H1 (cell line): Measurements from ENCODE around the gene FBXL5. TPM values are rescaled to one million over a fixed set of nuclear protein-coding genes. Genes with fewer than 3 reads are reported as not detected.

ENCODE experiments used
- CTCF ChIA-PET: fragments of 300-600 bp; sonication (Branson Sonifier 250); formaldehyde crosslinking; loops from one replicate; lab custom pipeline; 2021; ENCODE audit not compliant: partially characterized antibody; lab: Charles Lee
- POLR2A ChIA-PET: fragments of 300-600 bp; sonication (Branson Sonifier 250); formaldehyde crosslinking; loops from one replicate; lab custom pipeline; 2021; ENCODE audit warnings: inconsistent platforms; ENCODE audit not compliant: partially characterized antibody; lab: Charles Lee
- DNase-seq, 2 experiments: peaks; one replicate each; pipeline versions ENCODE4 v3.0.0 to v3.0.0-alpha.2; 2010 to 2022; ENCODE audit warnings: low spot score in 2 of 2, low read depth in 1 of 2, mixed read lengths in 1 of 2
- FAIRE-seq: peaks from 2 replicates; lab custom pipeline; 2011; peaks lifted over from hg19 to GRCh38; lab: Jason Lieb, UNC
- H2AFZ ChIP-seq: 2 replicates; pipeline ENCODE4 v1.8.1; 2012; ENCODE audit warnings: low read length, inconsistent platforms
- H2AK5ac ChIP-seq: 2 replicates; pipeline ENCODE4 v1.6.1; 2013; ENCODE audit warnings: low read depth, low read length
- H2BK120ac ChIP-seq: replicated peaks from 2 replicates; pipeline ENCODE3; 2013; ENCODE audit warnings: low read depth, low read length, inconsistent platforms
- H2BK12ac ChIP-seq: 2 replicates; pipeline ENCODE4 v1.6.1; 2013; ENCODE audit warnings: low read depth, low read length
- H2BK15ac ChIP-seq: 2 replicates; pipeline ENCODE4 v1.6.1; 2013; ENCODE audit warnings: low read length
- H2BK20ac ChIP-seq: 2 replicates; pipeline ENCODE4 v1.6.1; 2013; ENCODE audit warnings: low read length
- H2BK5ac ChIP-seq: 2 replicates; pipeline ENCODE4 v1.6.1; 2013; ENCODE audit warnings: low read depth, low read length
- H3K14ac ChIP-seq: 2 replicates; pipeline ENCODE4 v1.6.1; 2013; ENCODE audit warnings: inconsistent platforms; ENCODE audit not compliant: insufficient read length
- H3K18ac ChIP-seq: 2 replicates; pipeline ENCODE4 v1.6.1; 2013; ENCODE audit warnings: low read length; ENCODE audit errors: extremely low read depth
- H3K23ac ChIP-seq: 2 replicates; pipeline ENCODE4 v1.6.1; 2013; ENCODE audit warnings: inconsistent platforms; ENCODE audit not compliant: insufficient read length
- H3K23me2 ChIP-seq: 2 replicates; pipeline ENCODE4 v1.6.1; 2013; ENCODE audit warnings: low read depth, low read length
- H3K27ac ChIP-seq: 2 replicates; pipeline ENCODE4 v1.6.1; 2011; ENCODE audit warnings: low read depth, low read length, inconsistent platforms
- H3K27me3 ChIP-seq, 4 experiments: replicated peaks in 1 of 4; 1 replicate in 1 of 4; 2 replicates in 3 of 4; pipeline versions ENCODE4 v1.6.1 to v1.8.1; 2011 to 2013; ENCODE audit warnings: low read length in 3 of 4, mild to moderate bottlenecking in 3 of 4, inconsistent platforms in 2 of 4, mixed read lengths in 2 of 4, moderate library complexity in 1 of 4; ENCODE audit not compliant: control insufficient read depth in 3 of 4, insufficient read depth in 3 of 4; ENCODE audit errors: extremely low read depth in 1 of 4
- H3K36me3 ChIP-seq, 4 experiments: 2 replicates each; pipeline versions ENCODE4 v1.6.1 to v1.8.1; 2011 to 2013; ENCODE audit warnings: mild to moderate bottlenecking in 4 of 4, low read length in 3 of 4, moderate library complexity in 2 of 4, control low read depth in 1 of 4, inconsistent platforms in 1 of 4; ENCODE audit not compliant: insufficient read depth in 4 of 4, control insufficient read depth in 2 of 4
- H3K4ac ChIP-seq: replicated peaks from 2 replicates; pipeline ENCODE3; 2013; ENCODE audit warnings: low read length, low read depth, mixed read lengths, inconsistent platforms; ENCODE audit not compliant: insufficient read length
- H3K4me1 ChIP-seq, 4 experiments: replicated peaks in 1 of 4; 1 replicate in 1 of 4; 2 replicates in 3 of 4; pipeline versions ENCODE4 v1.6.1 to v1.8.1; 2011 to 2013; ENCODE audit warnings: low read length in 3 of 4, inconsistent platforms in 2 of 4, mixed read lengths in 1 of 4; ENCODE audit not compliant: insufficient read depth in 4 of 4, control insufficient read depth in 3 of 4
- H3K4me2 ChIP-seq, 2 experiments: 2 replicates each; pipeline versions ENCODE4 v1.6.1 to v1.8.1; 2011 to 2013; ENCODE audit warnings: low read depth in 2 of 2, low read length in 2 of 2, control low read depth in 1 of 2, inconsistent platforms in 1 of 2, mild to moderate bottlenecking in 1 of 2; ENCODE audit not compliant: insufficient read depth in 1 of 2
- H3K4me3 ChIP-seq, 4 experiments: fragments of 200-600, 300-600 bp in 1 of 4; sonication (generic), shearing (Covaris generic), sonication (Bioruptor Twin) in 1 of 4; 2 replicates each; pipeline versions ENCODE4 v1.5.1 to v1.8.1; 2011 to 2016; ENCODE audit warnings: low read length in 4 of 4, low read depth in 3 of 4, control low read depth in 2 of 4, inconsistent platforms in 2 of 4, mild to moderate bottlenecking in 2 of 4, mixed read lengths in 1 of 4, moderate library complexity in 1 of 4; ENCODE audit not compliant: insufficient read depth in 2 of 4; ENCODE audit errors: extremely low read depth in 1 of 4
- H3K56ac ChIP-seq: replicated peaks from 2 replicates; pipeline ENCODE3; 2013; ENCODE audit warnings: low read depth, mild to moderate bottlenecking, mixed read lengths, low read length, inconsistent platforms; ENCODE audit not compliant: insufficient read length
- H3K79me1 ChIP-seq: 2 replicates; pipeline ENCODE4 v1.6.1; 2013; ENCODE audit warnings: low read depth, low read length, control low read depth
- H3K79me2 ChIP-seq, 2 experiments: 2 replicates each; pipeline versions ENCODE4 v1.6.1 to v1.8.1; 2012 to 2013; ENCODE audit warnings: low read length in 2 of 2, mild to moderate bottlenecking in 2 of 2, inconsistent platforms in 1 of 2; ENCODE audit not compliant: insufficient read depth in 2 of 2, control insufficient read depth in 1 of 2
- H3K9ac ChIP-seq, 4 experiments: replicated peaks in 1 of 4; 1 replicate in 1 of 4; 2 replicates in 3 of 4; pipeline versions ENCODE4 v1.6.1 to v1.8.1; 2011 to 2013; ENCODE audit warnings: low read depth in 3 of 4, low read length in 3 of 4, control low read depth in 2 of 4, mild to moderate bottlenecking in 2 of 4, moderate library complexity in 2 of 4, inconsistent platforms in 1 of 4; ENCODE audit errors: extremely low read depth in 1 of 4
- H3K9me3 ChIP-seq, 2 experiments: 2 replicates each; pipeline versions ENCODE4 v1.6.1 to v1.8.1; 2012 to 2013; ENCODE audit warnings: mild to moderate bottlenecking in 2 of 2, moderate library complexity in 2 of 2, control low read depth in 1 of 2, inconsistent platforms in 1 of 2, low read depth in 1 of 2, low read length in 1 of 2, mixed read lengths in 1 of 2; ENCODE audit not compliant: insufficient read depth in 2 of 2
- H4K20me1 ChIP-seq, 2 experiments: replicated peaks in 1 of 2; 2 replicates each; pipeline versions ENCODE3 to v1.8.1; 2011 to 2013; ENCODE audit warnings: inconsistent platforms in 2 of 2, low read length in 2 of 2, mild to moderate bottlenecking in 1 of 2; ENCODE audit not compliant: insufficient read depth in 2 of 2, control insufficient read depth in 1 of 2
- H4K5ac ChIP-seq: 2 replicates; pipeline ENCODE4 v1.6.1; 2013; ENCODE audit warnings: low read length, low read depth, mixed read lengths, inconsistent platforms; ENCODE audit not compliant: insufficient read length
- H4K8ac ChIP-seq: 2 replicates; pipeline ENCODE4 v1.8.0; 2013; ENCODE audit warnings: mild to moderate bottlenecking, moderate library complexity, low read length, inconsistent platforms; ENCODE audit not compliant: insufficient read depth; ENCODE audit errors: extremely low read depth
- H4K91ac ChIP-seq: replicated peaks from 2 replicates; pipeline ENCODE3; 2013; ENCODE audit warnings: low read length, mixed read lengths, inconsistent platforms; ENCODE audit not compliant: insufficient read length
- CBX5 ChIP-seq: fragments of 300-800, 300-1000 bp; sonication (generic); IDR thresholded peaks from 2 replicates; pipeline ENCODE4 v1.7.1; 2016; ENCODE audit warnings: antibody characterized with exemption, low read length, low read depth
- EGR1 ChIP-seq: IDR thresholded peaks from 2 replicates; pipeline ENCODE4 v1.6.1; 2011; ENCODE audit warnings: low read depth, low read length, borderline replicate concordance
- GTF2F1 ChIP-seq: IDR thresholded peaks from 2 replicates; pipeline ENCODE4 v1.6.1; 2012; ENCODE audit warnings: low read depth, low read length, improper control_type of control experiment, borderline replicate concordance
- HDAC2 ChIP-seq, 2 experiments: fragments of 300-600 bp in 1 of 2; sonication (generic) in 1 of 2; IDR thresholded peaks; 2 replicates each; pipeline ENCODE4 v1.6.1; 2011 to 2012; ENCODE audit warnings: low read depth in 2 of 2, low read length in 2 of 2, mild to moderate bottlenecking in 2 of 2, moderate library complexity in 2 of 2, borderline replicate concordance in 1 of 2, inconsistent platforms in 1 of 2
- HDAC6 ChIP-seq: IDR thresholded peaks from one replicate; pipeline ENCODE4 v1.7.1; 2012; ENCODE audit warnings: low read depth, mild to moderate bottlenecking, inconsistent platforms, low read length, moderate library complexity
- KDM5A ChIP-seq: fragments of 200-600 bp; IDR thresholded peaks from 2 replicates; pipeline ENCODE4 v1.7.1; 2012; ENCODE audit warnings: mild to moderate bottlenecking, low read length, inconsistent platforms, mixed read lengths
- NRF1 ChIP-seq: IDR thresholded peaks from 2 replicates; pipeline ENCODE4 v1.6.1; 2011; ENCODE audit warnings: mild to moderate bottlenecking, low read depth, low read length, improper control_type of control experiment
- SIX5 ChIP-seq: IDR thresholded peaks from 2 replicates; pipeline ENCODE4 v1.6.1; 2011; ENCODE audit warnings: mild to moderate bottlenecking, low read depth, low read length
- SP1 ChIP-seq: IDR thresholded peaks from 2 replicates; pipeline ENCODE4 v1.6.1; 2011; ENCODE audit warnings: low read depth, low read length
- SRF ChIP-seq: IDR thresholded peaks from 2 replicates; pipeline ENCODE4 v1.6.1; 2011; ENCODE audit warnings: mild to moderate bottlenecking, low read depth, low read length, moderate library complexity
- TBP ChIP-seq: IDR thresholded peaks from 2 replicates; pipeline ENCODE4 v1.6.1; 2011; ENCODE audit warnings: low read depth, low read length, improper control_type of control experiment
- YY1 ChIP-seq: IDR thresholded peaks from 2 replicates; pipeline ENCODE4 v1.6.1; 2011; ENCODE audit warnings: low read depth, mild to moderate bottlenecking, low read length
- polyA plus RNA-seq, 7 experiments: library from polyadenylated mRNA; depleted of rRNA in 3 of 7; stranded (reverse) in 5 of 7; unstranded in 2 of 7; fragments of >200 nt in 5 of 7; fragments of 200-250 nt in 2 of 7; gene quantifications; 1 replicate in 5 of 7; 2 replicates in 1 of 7; 4 replicates in 1 of 7; pipeline versions ENCODE4 v1.2.1 to v1.2.3, GENCODE V29; 2011 to 2013; ENCODE audit warnings: missing spikeins in 2 of 7, mixed read lengths in 2 of 7
- total RNA-seq: library from RNA; stranded (reverse); fragmentation: NEBNext Ultra II Directional; extraction: Animal tissue kit (Norgen Biotek cat#: 25700); gene quantifications from 2 replicates; pipeline ENCODE4 v1.2.1, GENCODE V29; 2021
- TF ChIP-seq, protein P1 (sequence below): IDR thresholded peaks from 2 replicates; pipeline ENCODE4 v1.6.1; 2012; ENCODE audit warnings: inconsistent platforms
- TF ChIP-seq, protein P2 (sequence below): IDR thresholded peaks from 2 replicates; pipeline ENCODE4 v1.6.1; 2012; ENCODE audit warnings: low read length, inconsistent platforms

FBXL5 gene
- total and polyA plus RNA-seq, 2 of the 8 experiments (the other 6 are each of a cell fraction or from before 2014, with no cell fraction given) = 34.6 to 62.7 TPM

DNA sequence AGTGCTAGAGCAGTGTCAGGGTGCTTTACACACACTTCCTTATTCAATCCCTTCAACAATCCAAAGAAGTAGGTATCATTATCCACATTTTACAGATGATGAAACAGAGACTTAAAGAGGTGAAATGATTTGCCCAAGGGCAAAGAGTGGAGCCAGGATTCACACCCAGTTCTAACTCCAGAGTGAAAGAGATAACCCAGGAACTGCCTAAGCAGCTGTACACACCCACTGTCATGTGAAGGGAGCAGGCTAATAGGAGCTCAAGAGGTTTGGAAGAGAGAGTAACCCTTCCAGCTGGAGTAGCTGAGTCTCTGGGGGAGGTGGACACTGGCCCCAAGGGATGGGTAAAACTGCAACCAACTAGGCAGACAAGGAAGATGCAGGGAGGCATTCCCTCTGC lies 92.5 kb downstream of the FBXL5 start:
- DNase-seq (no peak), FAIRE-seq (no peak)
- no peak overlapping the region for H2AFZ ChIP-seq
- H3K14ac ChIP-seq = no peak overlapping the region
- H2AK5ac ChIP-seq = no peak overlapping the region
- POLR2A ChIA-PET = no interaction called here
- no peaks in the 10 kb centered on the region for H3K79me1 ChIP-seq
- no peaks in the 10 kb centered on the region for H3K9me3 ChIP-seq
- H3K27me3 ChIP-seq = no peaks in the 10 kb centered on the region
- no peak overlapping the region for H4K5ac ChIP-seq
- H3K4me1 ChIP-seq = no peaks in the 10 kb centered on the region; a peak in 1 of 7 replicates
- H2BK120ac ChIP-seq = no peak overlapping the region
- no peak overlapping the region for H3K4me2 ChIP-seq
- H2BK20ac ChIP-seq = no peak overlapping the region
- no peak overlapping the region for H3K18ac ChIP-seq
- H3K79me2 ChIP-seq = no peaks in the 10 kb centered on the region
- CTCF ChIA-PET = interaction anchor here (0.9 to 1.0 kb wide), 2 partner anchors 8 to 86 kb away, joined by 3 read pairs; no protein-coding TSS in a partner anchor
- H2BK5ac ChIP-seq = no peak overlapping the region
- no peak overlapping the region for H3K23ac ChIP-seq
- H4K8ac ChIP-seq = no peak overlapping the region
- no peak overlapping the region for H4K91ac ChIP-seq
- no peak overlapping the region for H3K4ac ChIP-seq
- H2BK12ac ChIP-seq = no peak overlapping the region
- H3K23me2 ChIP-seq = no peaks in the 10 kb centered on the region
- no peak overlapping the region for H3K9ac ChIP-seq
- no peak overlapping the region for H3K56ac ChIP-seq
- no peak overlapping the region for H3K27ac ChIP-seq
- no peak overlapping the region for H3K4me3 ChIP-seq
- no peak overlapping the region for H2BK15ac ChIP-seq
- H3K36me3 ChIP-seq = no peaks in the 10 kb centered on the region; a peak in 1 of 8 replicates
- H4K20me1 ChIP-seq = peaks cover 0 to 2% of the 10 kb centered on the region in 2 experiments
- TF ChIP-seq YY1 (no peak), TBP (no peak), SIX5 (no peak), NRF1 (no peak), CBX5 (no peak), KDM5A (no peak), SP1 (no peak), HDAC6 (no peak), GTF2F1 (no peak), SRF (no peak), EGR1 (no peak), HDAC2 (IDR thresholded peaks at IDR 0.05; ENCODE audit: borderline replicate concordance in 1 of 2, low read depth in 2 of 2, low read length in 2 of 2) (no peak)
- TF ChIP-seq, protein P1, sequence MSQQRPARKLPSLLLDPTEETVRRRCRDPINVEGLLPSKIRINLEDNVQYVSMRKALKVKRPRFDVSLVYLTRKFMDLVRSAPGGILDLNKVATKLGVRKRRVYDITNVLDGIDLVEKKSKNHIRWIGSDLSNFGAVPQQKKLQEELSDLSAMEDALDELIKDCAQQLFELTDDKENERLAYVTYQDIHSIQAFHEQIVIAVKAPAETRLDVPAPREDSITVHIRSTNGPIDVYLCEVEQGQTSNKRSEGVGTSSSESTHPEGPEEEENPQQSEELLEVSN = no peak
- TF ChIP-seq, protein P2, sequence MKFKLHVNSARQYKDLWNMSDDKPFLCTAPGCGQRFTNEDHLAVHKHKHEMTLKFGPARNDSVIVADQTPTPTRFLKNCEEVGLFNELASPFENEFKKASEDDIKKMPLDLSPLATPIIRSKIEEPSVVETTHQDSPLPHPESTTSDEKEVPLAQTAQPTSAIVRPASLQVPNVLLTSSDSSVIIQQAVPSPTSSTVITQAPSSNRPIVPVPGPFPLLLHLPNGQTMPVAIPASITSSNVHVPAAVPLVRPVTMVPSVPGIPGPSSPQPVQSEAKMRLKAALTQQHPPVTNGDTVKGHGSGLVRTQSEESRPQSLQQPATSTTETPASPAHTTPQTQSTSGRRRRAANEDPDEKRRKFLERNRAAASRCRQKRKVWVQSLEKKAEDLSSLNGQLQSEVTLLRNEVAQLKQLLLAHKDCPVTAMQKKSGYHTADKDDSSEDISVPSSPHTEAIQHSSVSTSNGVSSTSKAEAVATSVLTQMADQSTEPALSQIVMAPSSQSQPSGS = no peak
